Ammon's horn (tissue), 1 donor: Measurements from ENCODE around the gene ATAD3A.
A peak's percentile ranks its signal among the peaks of the same experiment; 100 is the strongest.
"Not testable (repeated sequence)": the region's sequence is repeated elsewhere in the genome, so short reads cannot be mapped to it uniquely, and the experiment has no call there.

Experiments used
- DNase-seq: peaks from one replicate; pipeline ENCODE4 v3.0.0-alpha.2; 2016; ENCODE audit warnings: low spot score

The ATAD3A gene

GRCh38 chr1:1554926-1555915 is 43.3 kb downstream of the ATAD3A start:
- DNase-seq, result no peak

GRCh38 chr1:1556505-1556904 is 44.5 kb downstream of the ATAD3A start:
- DNase-seq, result no peak

DNA sequence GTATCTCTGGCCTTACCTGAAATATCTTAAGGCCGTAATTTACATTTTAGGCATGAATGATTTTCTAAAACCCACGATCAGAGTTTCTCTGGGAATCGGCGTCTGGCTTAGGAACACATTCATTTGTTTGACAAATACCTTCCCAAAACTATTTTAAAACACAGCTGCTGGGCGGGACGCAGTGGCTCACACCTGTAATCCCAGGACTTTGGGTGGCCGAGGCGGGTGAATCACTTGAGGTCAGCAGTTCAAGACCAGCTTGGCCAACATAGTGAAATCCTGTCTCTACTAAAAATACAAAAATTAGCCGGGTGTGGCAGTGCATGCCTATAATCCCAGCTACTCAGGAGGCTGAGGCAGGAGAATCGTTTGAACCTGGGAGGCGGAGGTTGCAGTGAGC is 45.0 kb downstream of the ATAD3A start:
- not testable (repeated sequence) for DNase-seq

GRCh38 chr1:1557688-1558087 is 45.7 kb downstream of the ATAD3A start:
- not testable (repeated sequence) for DNase-seq

DNA sequence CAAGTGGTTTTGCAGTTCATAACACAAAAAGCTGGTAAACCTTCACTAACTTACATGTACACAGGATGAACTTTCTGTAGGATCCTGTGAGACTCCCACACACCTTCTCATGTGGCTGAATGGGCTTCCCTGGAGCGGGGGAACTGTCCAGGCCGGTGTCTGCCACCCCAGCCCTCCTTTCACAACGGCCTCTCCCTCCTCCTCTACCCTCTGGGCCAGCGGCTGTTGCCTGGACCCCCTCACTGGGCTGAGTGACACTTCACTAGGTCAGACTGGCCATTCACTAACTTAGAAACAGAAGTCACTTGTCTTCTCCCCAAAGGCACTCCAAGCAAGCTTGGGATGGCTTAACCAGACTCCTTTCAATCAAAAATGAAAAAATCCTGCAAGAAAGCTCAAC is 46.6 kb downstream of the ATAD3A start:
- no peak for DNase-seq

DNA sequence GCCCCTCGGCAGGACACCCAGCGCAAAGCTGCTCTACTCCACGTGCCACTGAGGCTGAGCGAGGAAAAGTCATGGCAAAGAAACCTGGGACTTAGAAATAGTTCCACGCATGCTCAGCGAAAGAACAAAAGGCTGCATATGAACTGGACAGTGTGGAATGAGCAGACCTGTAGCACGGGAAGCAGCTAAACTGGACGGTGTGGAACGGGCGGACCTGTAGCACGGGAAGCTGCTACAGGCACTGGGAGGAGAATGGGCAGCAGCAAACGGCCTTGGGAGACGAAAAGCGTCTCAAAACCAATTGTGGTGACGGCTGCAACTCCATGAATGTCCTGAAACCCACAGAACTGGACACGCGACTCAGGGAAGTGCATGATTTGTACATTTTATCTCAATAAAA is 47.1 kb downstream of the ATAD3A start:
- DNase-seq, result no peak

GRCh38 chr1:1560178-1560577 is 48.2 kb downstream of the ATAD3A start:
- no peak for DNase-seq

GRCh38 chr1:1561801-1562470 is 50.0 kb downstream of the ATAD3A start:
- DNase-seq, result no peak

DNA sequence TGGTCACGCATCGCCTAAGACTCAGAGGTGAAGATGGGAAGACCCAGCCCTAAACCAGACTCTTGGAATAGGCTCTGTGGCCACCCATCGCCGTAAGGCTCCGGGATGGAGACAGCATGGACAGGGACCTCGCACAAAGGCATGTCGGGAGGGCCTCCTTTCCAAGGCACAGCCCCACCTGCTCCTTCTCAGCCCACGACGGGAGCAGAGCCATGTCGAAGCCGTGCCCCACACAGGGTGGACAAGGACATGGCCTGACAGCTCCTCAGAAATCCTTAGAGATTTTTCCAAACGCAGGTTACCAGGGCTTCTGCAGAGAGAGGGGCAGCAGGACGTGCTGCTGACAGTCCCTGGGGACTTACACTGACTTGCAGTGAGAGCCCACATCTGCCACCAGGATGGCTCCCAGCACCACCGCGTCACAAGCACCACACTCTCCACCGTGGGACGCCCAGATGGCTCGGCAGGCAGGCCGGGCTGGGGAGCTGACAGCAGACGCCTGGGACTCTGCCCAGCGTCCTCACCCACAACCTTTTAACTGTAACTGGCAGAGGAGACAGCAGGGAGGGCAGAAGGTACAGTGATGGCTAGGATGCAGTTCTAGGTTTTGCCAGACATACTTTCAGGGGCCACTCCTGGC is 50.7 kb downstream of the ATAD3A start:
- peak; percentile 52 for DNase-seq

- no peak for DNase-seq
Observed at GRCh38 chr1:1563688-1564087, 51.7 kb downstream of the ATAD3A start.

DNA sequence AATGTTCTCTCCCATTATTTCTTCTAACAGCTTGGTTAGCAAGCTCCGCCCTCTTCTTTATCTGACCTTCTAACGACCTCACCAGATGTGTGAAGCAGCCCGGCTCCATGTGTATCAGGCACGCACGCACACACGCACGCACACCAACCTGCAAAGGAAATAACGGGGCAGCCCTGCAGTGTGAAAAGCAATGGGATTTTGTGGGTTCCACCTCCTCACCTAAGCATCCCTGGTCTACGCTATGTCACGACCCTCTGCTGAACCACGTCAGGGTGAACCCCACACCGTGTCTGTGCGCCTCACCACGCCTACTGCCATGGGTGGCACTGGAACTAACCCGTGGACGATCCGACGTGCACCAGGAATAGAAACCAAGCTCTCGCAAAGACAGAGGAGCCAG is 52.3 kb downstream of the ATAD3A start:
- no peak for DNase-seq

DNA sequence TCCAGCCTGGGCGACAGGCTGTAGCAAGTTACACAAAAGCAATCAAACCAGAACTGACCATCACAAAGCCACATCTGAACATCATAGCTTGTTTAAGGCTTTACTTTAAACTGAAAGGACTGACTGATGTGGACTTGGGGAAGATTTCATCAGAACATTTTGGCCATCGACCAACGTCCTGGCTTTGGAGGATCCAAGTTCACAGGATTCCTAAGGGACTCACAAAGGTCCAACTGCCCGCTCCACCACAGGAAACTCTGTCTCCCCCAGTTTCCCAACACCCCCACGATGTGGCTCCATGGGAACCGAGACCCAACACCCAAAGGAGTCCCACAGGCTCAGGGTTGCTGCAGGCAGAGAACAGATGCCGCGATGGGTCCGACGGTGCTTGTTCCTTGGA is 53.4 kb downstream of the ATAD3A start:
- no peak for DNase-seq

DNA sequence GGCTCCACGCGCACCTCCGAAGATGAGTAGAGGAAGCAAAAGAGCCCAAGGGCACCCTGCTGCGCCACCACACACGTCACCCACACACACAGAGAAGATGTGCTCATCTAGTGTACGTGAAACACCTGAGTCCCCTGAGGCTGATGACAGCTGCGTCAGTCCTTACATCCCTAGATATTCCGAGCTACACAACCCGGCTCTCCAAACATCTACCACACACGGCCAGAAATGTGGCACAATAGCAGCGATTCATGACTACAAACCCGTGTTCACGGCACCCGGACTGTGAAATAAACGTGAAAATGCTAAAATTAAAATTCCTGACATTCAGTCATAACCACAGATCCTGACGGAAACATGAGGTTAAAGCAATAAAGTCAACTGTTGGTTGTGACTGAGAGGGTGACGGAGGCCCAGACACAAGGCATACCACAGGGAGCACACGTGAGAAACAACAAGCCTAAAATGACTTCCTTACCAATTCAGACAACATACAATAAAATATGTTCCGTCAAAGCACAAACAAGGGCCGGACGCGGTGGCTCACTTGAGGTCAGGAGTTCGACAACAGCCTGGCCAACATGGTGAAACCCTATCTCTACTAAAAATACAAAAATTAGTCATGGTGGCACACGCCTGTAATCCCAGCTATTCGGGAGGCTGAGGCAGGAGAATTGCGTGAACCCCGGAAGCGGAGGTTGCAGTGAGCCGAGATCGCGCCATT is 55.4 kb downstream of the ATAD3A start:
- DNase-seq, result no peak

DNA sequence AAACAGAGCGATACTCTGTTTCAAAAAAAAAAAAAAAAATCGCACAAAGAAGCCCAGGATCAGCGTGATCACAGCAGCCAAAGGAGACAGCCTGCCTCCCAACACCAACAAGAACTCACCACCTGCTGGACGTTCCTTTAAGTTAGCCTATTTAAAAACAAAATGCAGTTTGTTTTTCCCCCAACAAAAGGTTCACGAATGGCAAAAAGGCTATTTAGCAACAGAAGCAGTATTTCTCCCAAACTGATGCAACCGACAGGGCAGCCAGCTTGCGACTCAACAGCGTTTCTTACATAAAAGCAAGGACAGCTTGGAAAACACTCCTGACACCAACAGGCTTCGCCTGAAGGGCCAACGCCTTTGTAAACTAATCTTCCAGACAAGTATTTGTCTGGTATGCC is 55.9 kb downstream of the ATAD3A start:
- no peak for DNase-seq

DNA sequence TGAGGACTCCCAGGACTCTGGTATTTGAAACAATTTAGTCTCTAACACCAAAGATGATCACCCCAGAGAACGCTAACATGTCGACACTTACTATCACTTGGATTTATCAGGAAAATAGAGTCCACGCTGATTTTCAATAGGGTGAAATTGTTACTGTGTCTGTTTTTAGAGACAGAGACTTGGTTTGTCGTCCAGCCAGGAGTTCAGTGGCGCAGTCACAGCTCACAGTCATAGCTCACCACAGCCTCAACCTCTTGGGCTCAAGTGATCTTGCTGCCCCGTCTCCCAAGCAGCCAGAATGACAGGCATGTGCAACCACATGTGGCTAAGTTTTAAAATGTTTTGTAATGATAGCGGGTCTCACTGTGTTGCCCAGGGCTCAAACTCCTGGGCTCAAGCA is 57.4 kb downstream of the ATAD3A start:
- DNase-seq, result no peak

GRCh38 chr1:1573843-1574720 is 62.1 kb downstream of the ATAD3A start:
- peak; percentile 54 for DNase-seq

GRCh38 chr1:1574721-1575537 is 63.0 kb downstream of the ATAD3A start, which contains the start of gene SSU72:
TSS of gene SSU72 (minus strand) at chr1:1574863. CDS start at chr1:1574557, 306 bp downstream.
- peak; percentile 92 for DNase-seq

GRCh38 chr1:1577367-1578011 is 65.5 kb downstream of the ATAD3A start:
- DNase-seq, result no peak

DNA sequence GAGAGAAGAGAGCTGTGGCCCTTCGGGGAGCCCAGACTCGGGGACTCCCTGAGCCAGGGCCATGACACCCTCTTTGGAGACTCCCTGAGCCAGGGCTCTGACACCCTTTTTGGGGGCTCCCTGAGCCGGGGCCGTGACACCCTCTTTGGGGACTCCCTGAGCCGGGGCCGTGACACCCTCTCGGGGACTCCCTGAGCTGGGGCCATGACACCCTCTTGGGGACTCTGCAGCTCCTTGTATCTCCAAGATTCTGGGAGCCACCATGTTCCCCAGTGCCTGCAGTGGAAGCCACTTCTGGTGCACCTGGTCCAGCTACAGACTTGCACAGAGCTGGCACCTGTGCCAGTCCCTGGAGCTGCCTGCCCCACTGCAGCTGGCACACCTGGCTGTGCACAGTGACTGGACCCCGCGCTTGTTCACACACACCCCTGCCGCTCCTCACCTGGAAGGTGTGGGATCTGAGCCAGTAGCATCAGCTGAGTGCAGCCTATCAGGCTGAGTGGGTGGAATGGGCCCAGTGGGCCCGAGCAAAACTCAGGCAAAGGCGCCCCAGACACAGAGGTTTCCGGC is 66.5 kb downstream of the ATAD3A start:
- DNase-seq, result no peak
